Cardiac fibroblast (primary cell): Measurements from ENCODE around the gene ZFAND3.

ENCODE experiments used
- DNase-seq, 2 donors: peaks; one replicate each; pipeline versions ENCODE4 v3.0.0 to v3.0.0-alpha.2; 2010; ENCODE audit warnings: low read depth in 2 of 2
- H3K4me3 ChIP-seq, 2 donors: replicated peaks in 1 of 2; 1 replicate in 1 of 2; 2 replicates in 1 of 2; pipeline ENCODE4 v1.5.1; 2011; ENCODE audit warnings: low read depth in 2 of 2, low read length in 2 of 2, mild to moderate bottlenecking in 2 of 2, moderate library complexity in 1 of 2
- TF ChIP-seq, protein P1 (sequence below): IDR thresholded peaks from one replicate; pipeline ENCODE4 v1.5.1; 2011; ENCODE audit warnings: low read depth, mild to moderate bottlenecking, low read length, inconsistent platforms

ZFAND3 gene

DNA sequence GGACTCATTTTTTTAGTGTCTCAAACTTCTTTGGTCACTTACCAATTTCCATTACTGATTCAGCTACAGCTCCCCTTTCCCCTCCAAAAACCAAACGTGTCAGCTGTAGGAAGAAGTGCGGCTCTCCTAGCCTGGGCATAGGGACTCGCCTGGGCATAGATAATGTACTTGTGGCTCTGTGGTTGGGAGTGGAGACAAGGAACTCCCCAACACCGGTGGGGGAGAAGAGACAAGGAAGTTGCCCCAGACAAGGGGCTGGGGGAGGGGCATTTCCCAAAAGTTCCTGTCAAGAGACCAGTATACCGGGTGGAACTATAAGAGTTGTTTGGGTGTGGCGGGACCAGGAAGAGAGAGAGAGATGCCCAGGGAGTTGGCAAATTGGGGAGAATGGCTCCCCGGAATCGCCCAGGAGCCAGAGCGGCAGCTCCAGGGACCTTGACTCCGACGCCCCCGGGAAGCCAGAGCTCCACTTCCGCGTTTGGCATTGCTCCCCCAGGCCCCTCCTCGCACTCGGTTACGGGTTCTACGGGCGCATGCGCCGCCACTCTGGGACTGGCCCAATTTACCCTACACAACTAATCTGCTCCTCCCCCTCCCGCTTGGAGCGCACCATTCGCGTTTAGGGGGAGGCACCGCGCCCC, 871 bp upstream of the ZFAND3 start:
- TF ChIP-seq, protein P1, sequence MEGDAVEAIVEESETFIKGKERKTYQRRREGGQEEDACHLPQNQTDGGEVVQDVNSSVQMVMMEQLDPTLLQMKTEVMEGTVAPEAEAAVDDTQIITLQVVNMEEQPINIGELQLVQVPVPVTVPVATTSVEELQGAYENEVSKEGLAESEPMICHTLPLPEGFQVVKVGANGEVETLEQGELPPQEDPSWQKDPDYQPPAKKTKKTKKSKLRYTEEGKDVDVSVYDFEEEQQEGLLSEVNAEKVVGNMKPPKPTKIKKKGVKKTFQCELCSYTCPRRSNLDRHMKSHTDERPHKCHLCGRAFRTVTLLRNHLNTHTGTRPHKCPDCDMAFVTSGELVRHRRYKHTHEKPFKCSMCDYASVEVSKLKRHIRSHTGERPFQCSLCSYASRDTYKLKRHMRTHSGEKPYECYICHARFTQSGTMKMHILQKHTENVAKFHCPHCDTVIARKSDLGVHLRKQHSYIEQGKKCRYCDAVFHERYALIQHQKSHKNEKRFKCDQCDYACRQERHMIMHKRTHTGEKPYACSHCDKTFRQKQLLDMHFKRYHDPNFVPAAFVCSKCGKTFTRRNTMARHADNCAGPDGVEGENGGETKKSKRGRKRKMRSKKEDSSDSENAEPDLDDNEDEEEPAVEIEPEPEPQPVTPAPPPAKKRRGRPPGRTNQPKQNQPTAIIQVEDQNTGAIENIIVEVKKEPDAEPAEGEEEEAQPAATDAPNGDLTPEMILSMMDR, result no peak
- DNase-seq, result peak; percentile 97 to 98
- peak overlapping the region; percentile 77 to 79 for H3K4me3 ChIP-seq

GRCh38 chr6:37819802-37820717, 533 bp downstream of the ZFAND3 start:
- H3K4me3 ChIP-seq, result peak overlapping the region; percentile 67 to 77
- DNase-seq, result peak; percentile 74 to 86
- TF ChIP-seq, protein P1, result no peak

- no peak for DNase-seq
- peak overlapping the region; percentile 67 to 77 for H3K4me3 ChIP-seq
- TF ChIP-seq, protein P1, result no peak
These were observed 1.2 kb downstream of the ZFAND3 start for GRCh38 chr6:37820718-37821079.

GRCh38 chr6:37821446-37821845, 1.9 kb downstream of the ZFAND3 start:
- TF ChIP-seq, protein P1, result no peak
- DNase-seq, result no peak
- no peak overlapping the region for H3K4me3 ChIP-seq

GRCh38 chr6:37822851-37823682, 3.5 kb downstream of the ZFAND3 start:
- TF ChIP-seq, protein P1, result no peak
- DNase-seq, result peak; percentile 41 to 55
- H3K4me3 ChIP-seq, result peak overlapping the region; percentile 5 to 11

- DNase-seq, result no peak
- TF ChIP-seq, protein P1, result no peak
- H3K4me3 ChIP-seq, result no peak overlapping the region
These were observed 4.6 kb downstream of the ZFAND3 start for GRCh38 chr6:37824170-37824569.
